ENCODE measurements around the gene SIRPB1.
"Not testable (repeated sequence)": the region's sequence is repeated elsewhere in the genome, so short reads cannot be mapped to it uniquely, and the experiment has no call there.

The SIRPB1 gene

GRCh38 chr20:1644101-1644962 is 24.5 kb upstream of the SIRPB1 start:
- DNase-seq: no peak
- Histone ChIP-seq H3K9me3 (no peaks in the 10 kb centered on the region), H3K4me1 (no peaks in the 10 kb centered on the region), H3K27me3 (peaks cover 3% of the 10 kb centered on the region; the same call in 1 of the 2 replicates), H3K36me3 (no peaks in the 10 kb centered on the region), H3K4me3 (ENCODE audit: low read depth, low read length) (no peak overlapping the region)
- TF ChIP-seq, protein P1, sequence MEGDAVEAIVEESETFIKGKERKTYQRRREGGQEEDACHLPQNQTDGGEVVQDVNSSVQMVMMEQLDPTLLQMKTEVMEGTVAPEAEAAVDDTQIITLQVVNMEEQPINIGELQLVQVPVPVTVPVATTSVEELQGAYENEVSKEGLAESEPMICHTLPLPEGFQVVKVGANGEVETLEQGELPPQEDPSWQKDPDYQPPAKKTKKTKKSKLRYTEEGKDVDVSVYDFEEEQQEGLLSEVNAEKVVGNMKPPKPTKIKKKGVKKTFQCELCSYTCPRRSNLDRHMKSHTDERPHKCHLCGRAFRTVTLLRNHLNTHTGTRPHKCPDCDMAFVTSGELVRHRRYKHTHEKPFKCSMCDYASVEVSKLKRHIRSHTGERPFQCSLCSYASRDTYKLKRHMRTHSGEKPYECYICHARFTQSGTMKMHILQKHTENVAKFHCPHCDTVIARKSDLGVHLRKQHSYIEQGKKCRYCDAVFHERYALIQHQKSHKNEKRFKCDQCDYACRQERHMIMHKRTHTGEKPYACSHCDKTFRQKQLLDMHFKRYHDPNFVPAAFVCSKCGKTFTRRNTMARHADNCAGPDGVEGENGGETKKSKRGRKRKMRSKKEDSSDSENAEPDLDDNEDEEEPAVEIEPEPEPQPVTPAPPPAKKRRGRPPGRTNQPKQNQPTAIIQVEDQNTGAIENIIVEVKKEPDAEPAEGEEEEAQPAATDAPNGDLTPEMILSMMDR (IDR thresholded peaks at IDR 0.05; ENCODE audit: low read depth, low read length): no peak

DNA sequence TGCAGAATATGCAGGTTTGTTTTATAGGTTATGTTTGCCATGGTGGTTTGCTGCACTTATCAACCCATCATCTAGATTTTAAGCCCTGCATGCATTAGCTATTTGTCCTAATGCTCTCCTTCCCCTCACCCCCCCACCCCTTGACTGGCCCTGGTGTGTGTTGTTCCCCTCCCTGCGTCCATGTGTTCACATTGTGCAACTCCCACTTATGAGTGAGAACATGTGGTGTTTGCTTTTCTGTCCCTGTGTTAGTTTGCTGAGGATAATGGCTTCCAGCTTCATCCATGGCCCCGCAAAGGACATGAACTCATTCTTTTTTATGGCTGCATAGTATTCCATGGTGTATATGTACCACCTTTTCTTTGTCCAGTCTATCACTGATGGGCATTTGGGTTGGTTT is 18.8 kb upstream of the SIRPB1 start:
- H3K4me3 ChIP-seq (ENCODE audit: low read depth, low read length); H3K36me3 ChIP-seq: not testable (repeated sequence)

DNA sequence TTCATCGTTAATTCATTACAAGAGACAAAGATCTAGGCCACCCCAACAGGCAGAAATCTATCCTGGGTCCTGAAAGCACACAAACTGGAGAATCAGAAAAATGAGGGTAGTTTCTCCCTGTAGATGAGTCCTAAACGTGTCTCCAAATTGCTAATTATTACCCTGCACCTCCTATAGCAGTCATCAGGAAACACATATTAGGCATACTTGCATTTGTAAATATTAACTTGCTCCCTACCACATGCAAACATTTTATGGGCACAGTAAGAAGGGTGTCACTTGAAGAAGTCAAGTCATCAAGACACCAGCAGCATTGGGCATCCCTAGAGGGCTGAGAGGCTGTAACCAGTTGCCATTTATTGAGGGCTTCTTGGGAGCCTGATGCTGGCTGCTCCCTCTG is 17.9 kb upstream of the SIRPB1 start:
- Histone ChIP-seq H3K4me3 (ENCODE audit: low read depth, low read length) (no peak overlapping the region), H3K4me1 (no peaks in the 10 kb centered on the region), H3K27me3 (peaks cover 3% of the 10 kb centered on the region; the same call in 1 of the 2 replicates), H3K9me3 (no peaks in the 10 kb centered on the region), H3K36me3 (no peaks in the 10 kb centered on the region)
- DNase-seq: no peak
- TF ChIP-seq, protein P1 (IDR thresholded peaks at IDR 0.05; ENCODE audit: low read depth, low read length): no peak

More for the DNA sequence above, 18.8 kb upstream of the SIRPB1 start:
- not testable (repeated sequence) for H3K4me1 ChIP-seq, H3K27me3 ChIP-seq, H3K9me3 ChIP-seq, DNase-seq

DNA sequence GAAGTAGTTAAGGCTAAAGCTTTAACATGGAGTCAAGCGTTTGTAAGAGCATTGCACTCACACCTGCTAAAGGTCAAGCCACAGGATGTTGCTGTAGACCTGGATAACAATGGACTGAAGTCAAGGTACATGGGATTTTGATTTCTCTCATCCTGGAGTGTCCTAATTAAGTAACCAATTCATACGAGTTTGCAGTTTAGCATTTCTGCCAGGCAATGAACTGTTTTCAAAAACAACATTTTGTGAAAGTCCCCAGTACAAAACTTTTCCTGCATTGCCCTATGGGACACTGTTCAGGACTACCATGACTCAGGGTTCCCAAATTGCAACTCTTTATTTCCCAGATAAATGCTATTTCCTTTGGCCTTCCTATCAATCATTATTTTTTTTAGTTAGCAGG is 17.4 kb upstream of the SIRPB1 start:
- no peaks in the 10 kb centered on the region for H3K9me3 ChIP-seq
- H3K4me1 ChIP-seq: no peaks in the 10 kb centered on the region
- no peaks in the 10 kb centered on the region; the same call in 1 of the 2 replicates for H3K27me3 ChIP-seq
- no peak overlapping the region for H3K4me3 ChIP-seq (ENCODE audit: low read depth, low read length)
- TF ChIP-seq, protein P1 (IDR thresholded peaks at IDR 0.05; ENCODE audit: low read depth, low read length): no peak
- H3K36me3 ChIP-seq: no peaks in the 10 kb centered on the region
- DNase-seq: no peak

DNA sequence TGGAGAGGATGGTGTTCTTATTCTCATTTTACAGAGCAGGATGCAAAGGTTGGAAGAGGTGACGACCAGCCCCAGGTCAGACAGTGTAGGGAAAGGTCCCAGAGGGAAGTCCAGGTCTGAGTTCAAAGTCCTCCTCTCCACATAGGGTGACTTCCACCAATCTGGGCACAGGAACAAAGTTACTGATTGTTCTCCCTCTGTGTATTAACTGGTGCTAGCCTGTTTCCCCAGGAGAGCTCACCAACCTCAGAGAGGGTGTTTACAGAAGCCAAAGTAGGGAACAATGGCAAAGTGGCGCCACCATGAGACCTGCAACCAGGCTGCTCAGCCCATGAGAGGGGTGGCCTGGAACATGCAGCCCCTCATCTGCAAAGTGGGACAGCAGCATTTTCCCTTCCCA is 16.8 kb upstream of the SIRPB1 start:
- TF ChIP-seq, protein P1 (IDR thresholded peaks at IDR 0.05; ENCODE audit: low read depth, low read length): no peak
- DNase-seq: no peak
- H3K4me1 ChIP-seq: no peaks in the 10 kb centered on the region

DNA sequence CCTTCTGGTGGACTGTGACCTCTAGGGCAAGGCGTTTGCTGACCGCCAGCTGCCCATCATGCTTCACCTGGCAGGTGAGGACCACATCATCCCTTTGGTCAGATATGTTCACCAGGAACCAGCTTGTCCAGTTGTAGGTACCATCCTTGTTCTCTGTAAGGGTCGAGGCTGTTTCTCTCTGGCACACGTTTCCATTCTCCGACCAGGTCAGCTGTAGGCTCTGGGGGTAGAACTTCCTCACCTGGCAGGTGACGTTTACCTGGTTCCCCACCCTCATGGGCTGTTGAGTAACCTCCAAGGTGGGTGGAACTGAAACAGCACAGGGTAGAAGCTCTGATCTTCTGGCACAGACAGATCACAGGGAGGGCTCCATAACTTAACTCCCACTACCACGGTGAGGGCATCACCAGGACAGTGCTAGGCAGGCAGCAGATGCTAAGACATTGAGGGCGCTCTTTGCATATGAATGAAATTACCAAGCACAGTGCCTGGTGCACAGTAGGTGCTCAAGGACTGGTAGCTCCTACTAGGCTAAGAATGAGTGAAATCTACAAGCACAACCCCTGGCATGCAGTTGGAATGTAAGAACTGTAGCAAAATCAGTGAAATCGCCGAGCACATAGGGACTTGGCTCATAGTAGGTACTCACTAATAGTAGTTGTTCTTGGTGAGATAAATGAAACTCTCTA is 15.6 kb upstream of the SIRPB1 start:
- Histone ChIP-seq H3K36me3 (no peaks in the 10 kb centered on the region), H3K9me3 (no peaks in the 10 kb centered on the region), H3K27me3 (no peaks in the 10 kb centered on the region), H3K4me3 (ENCODE audit: low read depth, low read length) (no peak overlapping the region), H3K4me1 (no peaks in the 10 kb centered on the region)
- DNase-seq: no peak
- TF ChIP-seq, protein P1 (IDR thresholded peaks at IDR 0.05; ENCODE audit: low read depth, low read length): no peak

More for the DNA sequence above, 16.8 kb upstream of the SIRPB1 start:
- no peaks in the 10 kb centered on the region for H3K9me3 ChIP-seq
- H3K36me3 ChIP-seq: no peaks in the 10 kb centered on the region
- H3K27me3 ChIP-seq: no peaks in the 10 kb centered on the region; the same call in 1 of the 2 replicates
- H3K4me3 ChIP-seq (ENCODE audit: low read depth, low read length): no peak overlapping the region
